Right atrium auricular region (tissue), 2 donors: ENCODE measurements around the gene GRIP2. TPM values are rescaled to one million over a fixed set of nuclear protein-coding genes. Genes with fewer than 3 reads are reported as not detected.

ENCODE experiments used
- DNase-seq: peaks from one replicate; pipeline ENCODE4 v3.0.0-alpha.2; 2019; ENCODE audit warnings: low spot score
- H3K27ac ChIP-seq, 2 donors: fragments of 200-600 bp; sonication (generic); 1 replicate in 1 of 2; 2 replicates in 1 of 2; pipeline ENCODE4 v1.5.1; 2016 to 2019
- H3K27me3 ChIP-seq, 2 donors: fragments of 200-600 bp; sonication (generic); one replicate each; pipeline versions ENCODE4 v1.5.1 to v1.6.0; 2017 to 2019
- H3K36me3 ChIP-seq: fragments of 200-600 bp; sonication (generic); one replicate; pipeline ENCODE4 v1.5.1; 2016
- H3K4me1 ChIP-seq, 2 donors: fragments of 200-600 bp; sonication (generic); one replicate each; pipeline versions ENCODE4 v1.5.1 to v1.6.0; 2017 to 2019
- H3K4me3 ChIP-seq, 2 donors: fragments of 200-600 bp; sonication (generic); 1 replicate in 1 of 2; 2 replicates in 1 of 2; pipeline ENCODE4 v1.5.1; 2017 to 2019; ENCODE audit warnings: mild to moderate bottlenecking in 1 of 2, moderate library complexity in 1 of 2
- H3K9me3 ChIP-seq, 2 donors: fragments of 200-600 bp; sonication (generic); one replicate each; pipeline ENCODE4 v1.5.1; 2019
- total RNA-seq, 2 donors: library from RNA; depleted of rRNA; stranded (reverse); fragments of >200 nt; gene quantifications; one replicate each; pipeline ENCODE4 v1.1.0, GENCODE V29; 2016
- TF ChIP-seq, protein P1 (sequence below), 2 donors: fragments of 200-600 bp; sonication (generic); IDR thresholded peaks; one replicate each; pipeline ENCODE4 v1.5.1; 2019; ENCODE audit warnings: antibody characterized with exemption in 2 of 2

The GRIP2 gene
- total RNA-seq, 2 donors from 2014 or later: 7.1 to 13.2 TPM

GRCh38 chr3:14471690-14472089 lies 68.5 kb downstream of the GRIP2 start:
- Histone ChIP-seq H3K4me3 (no peak overlapping the region), H3K36me3 (peaks cover 26% of the 10 kb centered on the region), H3K4me1 (peaks cover 0 to 12% of the 10 kb centered on the region in 2 donors), H3K27ac (no peak overlapping the region), H3K27me3 (no peaks in the 10 kb centered on the region), H3K9me3 (no peaks in the 10 kb centered on the region)
- DNase-seq: no peak
- TF ChIP-seq, protein P1, sequence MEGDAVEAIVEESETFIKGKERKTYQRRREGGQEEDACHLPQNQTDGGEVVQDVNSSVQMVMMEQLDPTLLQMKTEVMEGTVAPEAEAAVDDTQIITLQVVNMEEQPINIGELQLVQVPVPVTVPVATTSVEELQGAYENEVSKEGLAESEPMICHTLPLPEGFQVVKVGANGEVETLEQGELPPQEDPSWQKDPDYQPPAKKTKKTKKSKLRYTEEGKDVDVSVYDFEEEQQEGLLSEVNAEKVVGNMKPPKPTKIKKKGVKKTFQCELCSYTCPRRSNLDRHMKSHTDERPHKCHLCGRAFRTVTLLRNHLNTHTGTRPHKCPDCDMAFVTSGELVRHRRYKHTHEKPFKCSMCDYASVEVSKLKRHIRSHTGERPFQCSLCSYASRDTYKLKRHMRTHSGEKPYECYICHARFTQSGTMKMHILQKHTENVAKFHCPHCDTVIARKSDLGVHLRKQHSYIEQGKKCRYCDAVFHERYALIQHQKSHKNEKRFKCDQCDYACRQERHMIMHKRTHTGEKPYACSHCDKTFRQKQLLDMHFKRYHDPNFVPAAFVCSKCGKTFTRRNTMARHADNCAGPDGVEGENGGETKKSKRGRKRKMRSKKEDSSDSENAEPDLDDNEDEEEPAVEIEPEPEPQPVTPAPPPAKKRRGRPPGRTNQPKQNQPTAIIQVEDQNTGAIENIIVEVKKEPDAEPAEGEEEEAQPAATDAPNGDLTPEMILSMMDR (IDR thresholded peaks at IDR 0.05): no peak

GRCh38 chr3:14471016-14471415 lies 69.1 kb downstream of the GRIP2 start:
- Histone ChIP-seq H3K4me1 (peaks cover 0 to 12% of the 10 kb centered on the region in 2 donors), H3K4me3 (no peak overlapping the region), H3K9me3 (no peaks in the 10 kb centered on the region), H3K36me3 (peaks cover 30% of the 10 kb centered on the region), H3K27me3 (no peaks in the 10 kb centered on the region), H3K27ac (no peak overlapping the region)
- DNase-seq: no peak
- TF ChIP-seq, protein P1 (IDR thresholded peaks at IDR 0.05): no peak

- H3K9me3 ChIP-seq: no peaks in the 10 kb centered on the region
Measured at GRCh38 chr3:14470461-14470860, 69.7 kb downstream of the GRIP2 start.

GRCh38 chr3:14468621-14468981 lies 71.5 kb downstream of the GRIP2 start:
- H3K4me3 ChIP-seq: no peak overlapping the region
- H3K27ac ChIP-seq: no peak overlapping the region
- no peak for DNase-seq
- H3K9me3 ChIP-seq: no peaks in the 10 kb centered on the region
- TF ChIP-seq, protein P1 (IDR thresholded peaks at IDR 0.05): no peak
- no peaks in the 10 kb centered on the region for H3K27me3 ChIP-seq
- H3K36me3 ChIP-seq: peaks cover 30% of the 10 kb centered on the region
- H3K4me1 ChIP-seq: peaks cover 0 to 12% of the 10 kb centered on the region in 2 donors

More at GRCh38 chr3:14470461-14470860, 69.7 kb downstream of the GRIP2 start:
- no peak for DNase-seq
- Histone ChIP-seq H3K36me3 (peaks cover 30% of the 10 kb centered on the region), H3K4me3 (no peak overlapping the region), H3K4me1 (peaks cover 0 to 12% of the 10 kb centered on the region in 2 donors), H3K27ac (no peak overlapping the region), H3K27me3 (no peaks in the 10 kb centered on the region)
- TF ChIP-seq, protein P1 (IDR thresholded peaks at IDR 0.05): no peak

- no peak for DNase-seq
Measured at GRCh38 chr3:14467814-14468620, 72.1 kb downstream of the GRIP2 start.

More at GRCh38 chr3:14467814-14468620, 72.1 kb downstream of the GRIP2 start:
- peaks cover 0 to 8% of the 10 kb centered on the region in 2 donors for H3K4me1 ChIP-seq
- peaks cover 35% of the 10 kb centered on the region for H3K36me3 ChIP-seq
- H3K27ac ChIP-seq: no peak overlapping the region
- no peaks in the 10 kb centered on the region for H3K27me3 ChIP-seq
- TF ChIP-seq, protein P1 (IDR thresholded peaks at IDR 0.05): peak; percentile 88 to 90
- no peaks in the 10 kb centered on the region for H3K9me3 ChIP-seq
- H3K4me3 ChIP-seq: no peak overlapping the region
